Measurements from ENCODE around the gene VSTM4.

DNA sequence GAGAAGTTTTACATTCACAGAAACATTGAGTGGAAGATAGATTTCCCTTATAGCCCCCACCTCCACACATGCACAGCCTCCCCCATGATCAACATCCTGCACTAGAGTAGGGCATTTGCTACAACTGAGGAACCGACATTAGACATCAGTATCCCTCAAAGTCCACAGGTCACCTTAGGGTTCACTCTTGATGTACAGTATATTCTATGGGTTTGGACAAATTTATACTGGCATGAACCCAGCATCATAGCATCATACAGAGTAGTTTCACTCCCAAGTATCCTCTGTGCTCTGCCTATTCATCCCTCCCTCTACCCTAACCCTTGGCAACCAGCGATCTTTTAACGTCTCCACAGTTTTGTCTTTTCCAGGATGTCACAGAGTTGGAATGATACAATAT, 64.4 kb downstream of the VSTM4 start:
- TF ChIP-seq, protein P1, sequence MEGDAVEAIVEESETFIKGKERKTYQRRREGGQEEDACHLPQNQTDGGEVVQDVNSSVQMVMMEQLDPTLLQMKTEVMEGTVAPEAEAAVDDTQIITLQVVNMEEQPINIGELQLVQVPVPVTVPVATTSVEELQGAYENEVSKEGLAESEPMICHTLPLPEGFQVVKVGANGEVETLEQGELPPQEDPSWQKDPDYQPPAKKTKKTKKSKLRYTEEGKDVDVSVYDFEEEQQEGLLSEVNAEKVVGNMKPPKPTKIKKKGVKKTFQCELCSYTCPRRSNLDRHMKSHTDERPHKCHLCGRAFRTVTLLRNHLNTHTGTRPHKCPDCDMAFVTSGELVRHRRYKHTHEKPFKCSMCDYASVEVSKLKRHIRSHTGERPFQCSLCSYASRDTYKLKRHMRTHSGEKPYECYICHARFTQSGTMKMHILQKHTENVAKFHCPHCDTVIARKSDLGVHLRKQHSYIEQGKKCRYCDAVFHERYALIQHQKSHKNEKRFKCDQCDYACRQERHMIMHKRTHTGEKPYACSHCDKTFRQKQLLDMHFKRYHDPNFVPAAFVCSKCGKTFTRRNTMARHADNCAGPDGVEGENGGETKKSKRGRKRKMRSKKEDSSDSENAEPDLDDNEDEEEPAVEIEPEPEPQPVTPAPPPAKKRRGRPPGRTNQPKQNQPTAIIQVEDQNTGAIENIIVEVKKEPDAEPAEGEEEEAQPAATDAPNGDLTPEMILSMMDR (IDR thresholded peaks at IDR 0.05; ENCODE audit: poor library complexity) = no peak
- TF ChIP-seq EZH2 (IDR thresholded peaks at IDR 0.05; ENCODE audit: borderline replicate concordance) = no peak

Measured in hepatocyte (in vitro differentiated cells).